AG04450 (cell line): Measurements from ENCODE around the gene ILKAP. TPM values are rescaled to one million over a fixed set of nuclear protein-coding genes. Genes with fewer than 3 reads are reported as not detected.

ENCODE experiments used
- CTCF ChIA-PET: fragments of 300-600, 350-600 bp; formaldehyde crosslinking; extraction: SDS; loops from one replicate; lab custom pipeline; 2022; ENCODE audit warnings: antibody characterized with exemption, inconsistent platforms; lab: Charles Lee
- POLR2A ChIA-PET: fragments of 350-600 bp; formaldehyde crosslinking; extraction: SDS; loops from one replicate; lab custom pipeline; 2021; ENCODE audit warnings: antibody characterized with exemption, inconsistent platforms; lab: Yijun Ruan, JAX
- DNase-seq: peaks from one replicate; pipeline ENCODE4 v3.0.0-alpha.2; 2011; ENCODE audit warnings: low read depth, low spot score
- H3K27ac ChIP-seq: one replicate; pipeline ENCODE4 v1.5.1; 2012; ENCODE audit warnings: low read depth, low read length, control low read depth
- H3K27me3 ChIP-seq: one replicate; pipeline ENCODE4 v1.6.0; 2012; ENCODE audit warnings: low read length; ENCODE audit not compliant: control insufficient read depth, insufficient read depth
- H3K4me3 ChIP-seq: 2 replicates; pipeline ENCODE4 v1.5.1; 2011; ENCODE audit warnings: mild to moderate bottlenecking, low read depth, low read length, control low read depth
- H3K9me3 ChIP-seq: 2 replicates; pipeline ENCODE4 v1.5.1; 2012; ENCODE audit warnings: low read length; ENCODE audit not compliant: control insufficient read depth, insufficient read depth
- polyA plus RNA-seq: library from polyadenylated mRNA; depleted of rRNA; stranded (reverse); fragments of >200 nt; gene quantifications from 2 replicates; pipeline ENCODE4 v1.2.3, GENCODE V29; 2011
- TF ChIP-seq, protein P1 (sequence below): IDR thresholded peaks from 2 replicates; pipeline ENCODE4 v1.5.1; 2011; ENCODE audit warnings: low read depth, low read length, control low read depth, inconsistent platforms

ILKAP gene
- polyA plus RNA-seq, 1 experiment = 34.9 TPM

DNA sequence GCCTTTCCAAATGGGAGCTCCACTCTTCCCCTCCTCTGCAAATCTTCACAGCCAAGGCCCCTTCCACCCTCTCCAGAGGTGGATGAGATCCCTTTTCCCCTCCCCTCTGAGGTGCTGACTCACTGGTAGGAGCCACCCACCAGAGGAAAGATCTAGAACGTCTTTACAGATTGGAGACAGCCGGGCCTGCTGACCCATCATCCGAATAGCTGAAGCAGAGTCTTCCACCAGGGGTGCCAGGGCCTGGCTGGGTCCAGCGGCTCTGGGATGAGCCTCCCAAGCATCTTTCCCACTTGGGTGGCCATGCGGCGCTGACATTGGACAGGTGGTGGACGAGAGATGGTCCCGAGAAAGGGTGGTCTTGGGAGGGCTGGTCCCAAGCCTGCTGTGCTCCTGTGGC is 35.7 kb downstream of the ILKAP start:
- no peaks in the 10 kb centered on the region for H3K27me3 ChIP-seq
- peak overlapping the region; percentile 76 for H3K27ac ChIP-seq
- no peak for DNase-seq
- H3K9me3 ChIP-seq = no peaks in the 10 kb centered on the region; the same call in 1 of the 2 replicates
- TF ChIP-seq, protein P1, sequence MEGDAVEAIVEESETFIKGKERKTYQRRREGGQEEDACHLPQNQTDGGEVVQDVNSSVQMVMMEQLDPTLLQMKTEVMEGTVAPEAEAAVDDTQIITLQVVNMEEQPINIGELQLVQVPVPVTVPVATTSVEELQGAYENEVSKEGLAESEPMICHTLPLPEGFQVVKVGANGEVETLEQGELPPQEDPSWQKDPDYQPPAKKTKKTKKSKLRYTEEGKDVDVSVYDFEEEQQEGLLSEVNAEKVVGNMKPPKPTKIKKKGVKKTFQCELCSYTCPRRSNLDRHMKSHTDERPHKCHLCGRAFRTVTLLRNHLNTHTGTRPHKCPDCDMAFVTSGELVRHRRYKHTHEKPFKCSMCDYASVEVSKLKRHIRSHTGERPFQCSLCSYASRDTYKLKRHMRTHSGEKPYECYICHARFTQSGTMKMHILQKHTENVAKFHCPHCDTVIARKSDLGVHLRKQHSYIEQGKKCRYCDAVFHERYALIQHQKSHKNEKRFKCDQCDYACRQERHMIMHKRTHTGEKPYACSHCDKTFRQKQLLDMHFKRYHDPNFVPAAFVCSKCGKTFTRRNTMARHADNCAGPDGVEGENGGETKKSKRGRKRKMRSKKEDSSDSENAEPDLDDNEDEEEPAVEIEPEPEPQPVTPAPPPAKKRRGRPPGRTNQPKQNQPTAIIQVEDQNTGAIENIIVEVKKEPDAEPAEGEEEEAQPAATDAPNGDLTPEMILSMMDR = no peak
- ChIA-PET CTCF (no interaction called here), POLR2A (interaction anchor here (1.2 kb wide), 1 partner anchor 26 kb away, joined by 3 read pairs; no protein-coding TSS in a partner anchor)
- no peak overlapping the region for H3K4me3 ChIP-seq

DNA sequence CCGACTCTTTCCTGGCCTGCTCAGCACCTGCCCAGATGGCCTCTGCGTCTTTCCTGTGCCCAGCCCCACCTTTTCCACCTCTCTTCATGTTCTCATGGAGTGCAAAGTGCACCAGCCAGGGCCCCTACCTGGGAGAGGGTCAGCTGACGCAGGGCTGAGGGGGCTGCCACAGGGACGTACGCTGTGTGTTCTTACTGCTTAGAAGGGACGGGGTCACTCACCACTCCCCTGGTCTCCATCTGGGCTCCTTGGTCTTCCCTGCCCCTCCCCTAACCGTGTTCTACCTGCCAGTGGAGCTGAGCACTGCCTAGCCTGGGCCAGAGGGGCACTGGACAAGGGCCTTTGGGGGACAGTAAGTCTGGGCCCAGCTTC is 36.2 kb downstream of the ILKAP start:
- TF ChIP-seq, protein P1 = no peak
- H3K9me3 ChIP-seq = no peaks in the 10 kb centered on the region; the same call in 1 of the 2 replicates
- POLR2A ChIA-PET = interaction anchor here (1.2 kb wide), 1 partner anchor 25 kb away, joined by 3 read pairs; no protein-coding TSS in a partner anchor
- no peak overlapping the region for H3K4me3 ChIP-seq
- DNase-seq = no peak
- peak overlapping the region; percentile 76 for H3K27ac ChIP-seq
- H3K27me3 ChIP-seq = no peaks in the 10 kb centered on the region
- CTCF ChIA-PET = no interaction called here

DNA sequence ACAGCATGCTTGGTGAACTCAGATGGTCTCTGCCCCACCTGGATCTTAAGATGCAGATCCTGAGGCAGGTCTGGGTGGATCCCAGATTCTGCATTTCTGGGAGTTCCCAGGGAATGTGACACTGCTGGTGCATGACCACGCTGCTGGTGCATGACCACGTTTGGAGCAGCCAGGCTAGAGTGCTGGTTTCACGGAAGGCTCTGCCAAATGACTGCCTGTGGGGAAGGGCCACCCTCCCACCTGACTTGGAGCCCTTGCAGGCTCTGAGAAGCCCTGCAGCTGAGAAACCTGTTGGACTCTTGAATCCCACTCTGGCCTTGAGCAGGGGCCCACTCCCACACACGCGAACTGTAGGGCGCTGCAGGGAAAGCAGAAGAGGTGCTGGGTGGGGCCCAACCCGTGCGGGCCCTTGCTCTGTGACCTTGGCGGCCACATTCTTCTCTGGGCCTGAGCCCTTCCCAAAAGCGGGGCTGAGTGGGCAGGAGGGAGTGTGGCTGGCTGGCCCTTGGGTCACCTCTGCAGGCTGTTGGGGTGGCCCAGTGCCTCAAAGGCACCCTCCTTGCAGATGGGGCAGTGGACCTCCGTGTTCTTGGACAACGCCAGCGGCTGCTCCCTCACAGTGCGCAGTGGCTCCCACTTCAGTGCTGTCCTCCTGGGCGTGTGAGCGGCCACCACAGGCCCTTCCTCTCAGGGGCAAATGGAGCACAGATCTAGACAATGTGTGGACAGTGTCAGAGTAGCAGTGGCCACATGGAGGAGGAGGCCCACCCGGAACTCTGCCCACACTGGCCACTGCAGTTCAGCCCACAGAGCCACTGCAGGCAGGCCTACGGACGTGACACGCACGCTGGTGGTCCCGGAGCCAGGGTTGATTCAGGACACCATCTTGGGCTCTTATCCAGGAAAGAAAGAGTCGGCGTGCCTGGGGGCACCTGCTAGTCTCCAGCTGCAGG is 36.8 kb downstream of the ILKAP start:
- Histone ChIP-seq H3K27me3 (no peaks in the 10 kb centered on the region), H3K9me3 (no peaks in the 10 kb centered on the region; the same call in 1 of the 2 replicates), H3K4me3 (no peak overlapping the region), H3K27ac (no peak overlapping the region)
- POLR2A ChIA-PET = no interaction called here
- CTCF ChIA-PET = no interaction called here
- no peak for DNase-seq
- TF ChIP-seq, protein P1 = no peak

DNA sequence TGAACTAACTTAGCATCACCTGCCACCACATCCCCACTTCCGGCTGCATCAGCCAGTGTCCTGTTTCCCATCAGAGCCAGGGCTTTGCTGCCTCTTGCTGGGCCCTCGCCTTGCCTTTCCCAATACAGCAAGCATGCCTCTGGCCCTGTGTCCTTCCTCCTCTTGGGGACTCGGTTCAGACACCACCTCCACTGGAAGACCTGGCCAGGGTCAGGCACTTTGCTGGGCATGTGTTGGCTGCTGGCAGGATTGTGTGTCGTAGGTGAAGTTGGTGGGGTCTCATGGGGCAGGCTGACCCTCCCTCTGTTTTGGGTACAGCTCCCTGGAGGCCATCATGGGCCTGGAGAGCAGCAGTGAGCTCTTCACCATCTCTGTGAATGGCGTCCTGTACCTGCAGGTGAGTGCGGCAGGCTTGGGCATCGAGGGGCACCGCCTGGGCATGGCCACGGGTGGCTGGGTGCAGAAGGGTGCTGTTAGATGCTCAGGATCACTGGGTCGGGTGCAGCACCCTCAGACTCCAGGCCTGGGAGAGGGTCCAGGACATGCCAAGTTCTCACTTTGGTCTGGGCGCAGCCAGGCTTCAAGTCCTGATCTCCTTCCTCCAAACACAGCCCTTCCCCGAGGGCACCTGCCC is 38.1 kb downstream of the ILKAP start:
- H3K9me3 ChIP-seq = no peaks in the 10 kb centered on the region; the same call in 1 of the 2 replicates
- no peak overlapping the region for H3K27ac ChIP-seq
- no peak for DNase-seq
- TF ChIP-seq, protein P1 = no peak
- ChIA-PET CTCF (no interaction called here), POLR2A (no interaction called here)
- H3K27me3 ChIP-seq = no peaks in the 10 kb centered on the region
- H3K4me3 ChIP-seq = no peak overlapping the region

DNA sequence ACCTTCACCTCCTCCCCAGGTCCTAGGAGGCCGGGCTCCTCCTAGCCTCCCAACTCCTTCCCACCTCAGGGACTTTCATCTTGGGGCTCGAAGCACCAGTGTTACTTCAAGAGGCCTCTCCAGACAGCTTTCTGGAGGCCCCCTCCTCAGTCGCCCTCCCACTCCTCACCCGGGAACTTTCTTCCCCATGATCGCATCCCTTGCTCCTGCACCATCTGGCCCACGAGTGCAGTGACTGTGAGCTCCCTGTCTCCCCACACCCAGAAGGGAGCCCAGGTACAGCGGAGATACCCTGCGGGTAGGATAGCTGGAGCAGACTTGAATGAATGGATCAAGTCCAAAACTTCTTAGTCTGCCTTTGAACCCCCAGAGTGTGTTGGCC is 38.6 kb downstream of the ILKAP start:
- no peak overlapping the region for H3K27ac ChIP-seq
- ChIA-PET POLR2A (no interaction called here), CTCF (no interaction called here)
- no peak overlapping the region for H3K4me3 ChIP-seq
- DNase-seq = no peak
- no peaks in the 10 kb centered on the region; the same call in 1 of the 2 replicates for H3K9me3 ChIP-seq
- no peaks in the 10 kb centered on the region for H3K27me3 ChIP-seq
- TF ChIP-seq, protein P1 = no peak
